ENCODE results near the gene SEM1.

- no peak for TF ChIP-seq CTCF (IDR thresholded peaks at IDR 0.05 in 4 of 5, conservative IDR thresholded peaks at IDR 0.05 in 1 of 5)
- TF ChIP-seq POLR2A (IDR thresholded peaks at IDR 0.05) = no peak
These were observed 51.6 kb downstream of the SEM1 start for GRCh38 chr7:96658022-96658412.
